GM19240 (cell line): ENCODE results near the gene SULF2.

Source experiments
- DNase-seq: peaks from one replicate; pipeline ENCODE4 v3.0.0; 2011; ENCODE audit warnings: low spot score; ENCODE audit not compliant: insufficient read length

Gene SULF2

GRCh38 chr20:47762699-47763268 lies 22.5 kb downstream of the SULF2 start:
- no peak for DNase-seq

GRCh38 chr20:47761482-47762047 lies 23.7 kb downstream of the SULF2 start:
- no peak for DNase-seq

- DNase-seq, result no peak
Measured at GRCh38 chr20:47760686-47761481, 24.4 kb downstream of the SULF2 start.

- DNase-seq, result no peak
Measured at GRCh38 chr20:47758517-47759450, 26.5 kb downstream of the SULF2 start.

- DNase-seq, result no peak
Measured at GRCh38 chr20:47757145-47758035, 27.9 kb downstream of the SULF2 start.

GRCh38 chr20:47754946-47755652 lies 30.2 kb downstream of the SULF2 start:
- no peak for DNase-seq

GRCh38 chr20:47754388-47754715 lies 30.9 kb downstream of the SULF2 start:
- DNase-seq, result no peak

- DNase-seq, result no peak
Measured at GRCh38 chr20:47753576-47754387, 31.5 kb downstream of the SULF2 start.

GRCh38 chr20:47751449-47751848 lies 33.8 kb downstream of the SULF2 start:
- no peak for DNase-seq

GRCh38 chr20:47749339-47749738 lies 35.9 kb downstream of the SULF2 start:
- no peak for DNase-seq

- DNase-seq, result no peak
Measured at GRCh38 chr20:47748823-47749222, 36.5 kb downstream of the SULF2 start.

GRCh38 chr20:47748069-47748468 lies 37.2 kb downstream of the SULF2 start:
- no peak for DNase-seq

GRCh38 chr20:47747669-47748031 lies 37.6 kb downstream of the SULF2 start:
- no peak for DNase-seq

GRCh38 chr20:47744803-47745202 lies 40.5 kb downstream of the SULF2 start:
- DNase-seq, result no peak

- DNase-seq, result no peak
Measured at GRCh38 chr20:47743671-47744070, 41.6 kb downstream of the SULF2 start.

- no peak for DNase-seq
Measured at GRCh38 chr20:47741669-47742608, 43.3 kb downstream of the SULF2 start.

GRCh38 chr20:47740862-47741184 lies 44.5 kb downstream of the SULF2 start:
- DNase-seq, result no peak

GRCh38 chr20:47740121-47740861 lies 45.0 kb downstream of the SULF2 start:
- DNase-seq, result no peak
